Testis (tissue), 2 donors: ENCODE measurements around the gene TCF7.

ENCODE experiments used
- CTCF ChIP-seq, 3 experiments: fragments of 450-650 bp in 2 of 3; fragments of 200-600 bp in 1 of 3; sonication (generic) in 1 of 3; IDR thresholded peaks; one replicate each; pipeline ENCODE4 v1.5.1; 2016 to 2019; ENCODE audit warnings: antibody characterized with exemption in 3 of 3, mild to moderate bottlenecking in 2 of 3, moderate library complexity in 1 of 3
- POLR2A ChIP-seq: fragments of 450-650 bp; IDR thresholded peaks from one replicate; pipeline ENCODE4 v1.6.1; 2017; ENCODE audit warnings: antibody characterized with exemption, mild to moderate bottlenecking, moderate library complexity

- TF ChIP-seq CTCF (IDR thresholded peaks at IDR 0.05) (no peak), POLR2A (no peak)
Observed at GRCh38 chr5:134115806-134116175, 1.3 kb downstream of the TCF7 start.
